Glomerular visceral epithelial cell (primary cell): Measurements from ENCODE around the gene CYP24A1.
A peak's percentile ranks its signal among the peaks of the same experiment; 100 is the strongest.

Source experiments
- DNase-seq: peaks from one replicate; pipeline ENCODE4 v3.0.0-alpha.2; 2016; ENCODE audit errors: extremely low spot score

Gene CYP24A1

DNA sequence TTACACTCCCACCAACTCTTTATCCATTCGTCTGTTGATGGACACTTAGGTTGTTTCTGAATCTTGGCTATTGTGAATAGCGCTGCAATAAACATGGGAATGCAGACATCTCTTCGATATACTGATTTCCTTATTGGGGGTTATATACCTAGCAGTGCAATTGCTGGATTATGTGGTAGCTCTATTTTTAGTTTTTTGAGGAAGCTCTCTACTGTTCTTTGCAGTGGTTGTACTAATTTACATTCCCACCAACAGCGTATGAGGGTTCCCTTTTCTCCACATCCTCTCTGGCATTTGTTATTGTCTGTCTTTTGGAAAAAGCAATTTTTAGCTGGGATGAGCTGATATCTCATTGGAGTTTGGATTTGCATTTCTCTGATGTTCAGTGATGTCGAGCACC is 29.5 kb upstream of the CYP24A1 start:
- no peak for DNase-seq

DNA sequence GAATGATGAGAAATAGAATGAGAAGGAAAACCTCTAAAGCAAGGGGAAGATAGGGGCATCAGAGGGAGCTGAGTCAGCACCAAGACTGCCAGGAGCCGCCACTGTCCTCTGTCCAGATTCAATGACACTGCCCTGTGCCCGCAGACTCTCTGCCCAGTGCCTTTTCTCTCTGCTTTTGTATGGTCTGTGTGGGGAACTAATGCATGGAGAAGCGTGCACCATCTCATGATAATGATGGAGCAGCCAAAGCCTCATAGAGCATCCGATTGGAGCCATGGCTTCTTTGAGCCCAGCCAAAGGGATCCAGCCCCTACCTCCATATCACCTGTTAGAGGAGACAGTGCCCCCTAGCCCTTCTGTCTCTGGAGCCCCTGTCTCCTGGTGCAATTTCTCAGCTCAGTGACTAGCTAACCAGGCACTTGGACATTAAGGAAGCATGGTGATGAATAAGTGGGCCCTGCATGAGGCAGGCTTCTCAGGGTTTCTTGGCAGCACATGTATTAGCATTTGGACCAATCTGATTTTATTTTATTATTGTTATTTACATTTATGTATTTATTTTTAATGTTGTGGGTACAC is 27.6 kb upstream of the CYP24A1 start:
- DNase-seq, result no peak

DNA sequence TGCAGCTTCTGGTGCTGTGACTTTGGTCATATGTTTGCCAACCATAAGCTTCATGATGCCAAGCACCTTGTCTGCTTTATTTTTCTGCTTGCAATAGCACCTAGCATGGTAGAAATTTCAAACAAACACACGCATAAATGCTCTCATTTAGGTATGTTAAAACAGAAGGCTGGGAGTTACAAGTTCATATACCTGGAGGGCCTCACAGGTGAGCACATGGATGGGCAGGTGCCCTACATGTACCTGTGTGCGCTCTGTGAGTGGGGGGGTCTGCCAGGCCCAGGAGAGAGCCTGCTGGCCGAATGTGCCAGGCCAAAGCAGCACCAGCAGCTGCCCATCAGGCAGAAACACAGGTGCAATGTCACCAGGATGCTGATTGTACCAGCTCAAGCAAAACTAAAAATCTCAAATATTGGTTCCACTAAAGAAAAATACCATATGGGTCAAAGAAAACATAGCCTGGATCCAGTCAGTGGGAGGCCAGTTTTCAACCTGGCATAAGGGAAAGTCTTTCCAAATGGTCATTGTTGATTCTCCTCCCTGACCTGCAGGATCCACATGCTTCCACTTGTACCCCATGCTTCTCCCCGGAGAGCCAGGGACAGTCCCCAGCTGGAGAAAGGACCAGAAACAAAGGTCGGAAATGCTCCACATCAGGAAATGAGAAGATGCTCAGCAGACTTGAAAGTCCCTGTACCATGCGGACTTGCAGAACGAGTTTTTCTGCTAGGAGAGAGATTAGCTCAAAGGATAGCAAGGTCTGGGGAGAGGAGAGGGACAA is 26.9 kb upstream of the CYP24A1 start:
- no peak for DNase-seq

DNA sequence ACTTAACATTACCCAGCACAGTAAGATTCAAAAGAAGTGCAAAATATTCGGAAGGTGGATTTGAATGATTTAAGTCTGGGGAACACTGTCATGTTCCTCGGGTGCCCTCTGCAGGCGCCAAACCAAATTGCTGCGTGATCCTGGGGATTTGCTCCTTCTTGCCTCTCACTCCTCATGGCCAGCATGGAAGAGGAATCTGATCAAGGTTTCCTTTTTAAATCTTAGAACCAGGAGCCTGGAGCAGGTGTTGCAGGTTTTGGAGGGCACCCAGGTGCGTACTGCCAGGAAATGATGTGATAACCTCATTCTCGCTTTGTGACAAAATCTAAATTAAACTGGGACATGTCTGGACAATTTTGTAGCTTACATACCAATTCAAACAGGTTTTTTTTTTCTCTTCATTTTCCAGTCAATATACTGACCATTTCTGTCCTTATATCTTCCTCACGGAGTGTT is 26.0 kb upstream of the CYP24A1 start:
- peak; percentile 81 for DNase-seq

DNA sequence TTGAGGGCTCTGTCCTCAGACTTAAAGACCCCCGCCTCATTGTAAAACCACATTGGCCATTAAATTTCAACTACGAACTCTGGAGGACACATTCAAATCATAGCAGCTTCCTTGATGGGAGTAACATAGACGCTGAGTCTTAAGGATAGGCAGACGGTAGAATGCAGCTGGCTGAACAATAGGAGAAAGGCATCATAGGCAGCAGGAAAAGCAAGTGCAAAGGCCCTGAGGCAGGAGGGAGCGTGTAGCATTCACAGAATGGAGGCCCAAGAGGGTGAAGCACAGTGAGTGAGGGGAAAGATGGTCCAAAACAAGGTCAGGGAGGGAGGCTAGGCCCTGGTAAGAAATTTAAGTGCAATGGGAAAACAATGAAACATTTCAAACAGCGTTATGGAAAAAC is 25.5 kb upstream of the CYP24A1 start:
- no peak for DNase-seq

DNA sequence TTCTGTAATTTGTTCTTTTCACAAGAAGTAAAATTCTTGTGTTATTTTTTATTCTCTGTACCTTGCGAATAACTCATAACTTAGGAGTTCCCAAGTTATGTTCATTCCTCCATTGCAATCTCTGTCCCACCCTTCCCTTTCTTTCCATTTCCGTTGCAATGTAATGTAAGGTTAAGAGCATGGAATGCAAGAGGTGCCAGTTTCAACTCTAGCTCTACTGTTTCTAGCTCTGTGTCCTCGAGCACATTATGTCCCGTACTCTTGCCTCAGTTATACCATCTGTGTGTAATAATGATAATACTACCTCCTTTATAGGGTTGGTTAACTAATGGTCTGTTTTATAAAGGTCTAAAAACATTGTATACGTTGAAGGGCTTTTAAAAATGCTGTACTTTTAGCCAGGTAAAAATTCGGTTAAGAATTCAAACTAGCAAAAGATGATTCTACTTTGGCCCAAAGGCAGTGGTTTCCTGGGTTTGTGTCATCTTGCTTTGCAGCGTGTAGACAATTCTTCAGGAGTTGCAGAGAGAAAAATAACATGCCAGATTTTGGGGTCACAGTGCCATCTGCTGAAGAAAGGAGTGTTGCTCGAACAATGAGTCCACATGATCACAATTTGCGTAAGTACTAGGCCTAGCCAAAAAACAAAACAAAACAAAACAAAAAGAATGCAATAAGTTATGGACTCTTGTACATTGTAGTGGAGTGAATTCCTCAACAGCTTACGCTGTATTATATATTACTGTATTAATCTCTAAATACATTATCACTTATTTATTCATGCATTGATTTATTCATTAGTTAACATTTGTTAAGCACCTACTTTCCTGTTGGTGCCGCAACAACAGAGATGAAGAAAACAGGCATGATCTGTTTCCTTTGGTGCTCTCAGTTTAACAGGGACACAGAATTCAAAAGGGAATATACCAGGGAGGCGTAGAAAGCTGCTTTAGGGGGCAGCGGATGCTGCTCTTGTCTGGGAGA is 24.1 kb upstream of the CYP24A1 start:
- DNase-seq, result peak; percentile 77

DNA sequence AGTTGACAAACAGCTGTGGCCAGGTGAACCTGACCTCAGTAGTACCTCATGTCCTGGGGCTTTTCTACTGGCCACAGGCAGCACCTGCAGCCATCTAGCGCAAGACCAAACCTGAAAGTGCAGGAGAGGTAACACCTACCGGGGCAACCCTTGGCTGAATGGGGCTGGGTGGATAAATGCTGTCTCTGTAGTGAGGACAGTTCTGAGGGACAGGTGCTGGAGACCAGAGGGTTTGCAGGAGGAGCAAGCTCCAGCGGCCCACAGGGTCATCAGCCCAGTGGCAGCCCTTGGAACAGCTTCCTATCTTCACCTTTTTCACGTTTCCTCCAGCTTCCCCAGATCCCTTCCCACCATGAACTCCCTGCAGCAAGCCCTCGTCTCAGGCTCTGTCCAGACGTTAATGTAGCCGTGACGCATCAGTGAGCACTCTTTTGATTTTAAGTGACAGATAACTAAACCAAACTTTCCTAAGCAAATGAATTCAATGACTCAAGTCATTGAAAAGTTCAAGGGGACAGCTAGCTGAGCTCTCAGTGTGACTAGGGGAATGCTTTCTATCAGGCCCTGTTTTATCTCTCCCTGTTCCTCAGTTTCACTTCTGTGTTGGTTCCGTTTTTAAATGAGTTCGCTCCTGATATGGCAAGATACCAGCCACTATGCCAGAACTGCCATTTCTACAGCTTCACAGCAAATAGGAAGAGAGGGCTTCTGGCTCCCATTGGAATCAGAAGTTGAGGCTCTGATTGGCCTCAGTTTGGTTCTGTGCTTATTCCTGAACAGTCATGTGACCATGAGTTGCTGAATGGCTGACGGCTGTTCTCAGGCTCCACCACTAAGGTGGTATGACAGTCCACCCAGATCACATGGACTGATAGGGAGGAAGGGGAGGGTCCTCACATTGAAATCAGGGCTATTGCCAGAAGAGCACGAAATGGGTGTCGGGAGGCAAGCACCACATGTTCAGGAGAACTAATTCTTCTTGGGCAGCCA is 22.0 kb upstream of the CYP24A1 start:
- DNase-seq, result no peak

DNA sequence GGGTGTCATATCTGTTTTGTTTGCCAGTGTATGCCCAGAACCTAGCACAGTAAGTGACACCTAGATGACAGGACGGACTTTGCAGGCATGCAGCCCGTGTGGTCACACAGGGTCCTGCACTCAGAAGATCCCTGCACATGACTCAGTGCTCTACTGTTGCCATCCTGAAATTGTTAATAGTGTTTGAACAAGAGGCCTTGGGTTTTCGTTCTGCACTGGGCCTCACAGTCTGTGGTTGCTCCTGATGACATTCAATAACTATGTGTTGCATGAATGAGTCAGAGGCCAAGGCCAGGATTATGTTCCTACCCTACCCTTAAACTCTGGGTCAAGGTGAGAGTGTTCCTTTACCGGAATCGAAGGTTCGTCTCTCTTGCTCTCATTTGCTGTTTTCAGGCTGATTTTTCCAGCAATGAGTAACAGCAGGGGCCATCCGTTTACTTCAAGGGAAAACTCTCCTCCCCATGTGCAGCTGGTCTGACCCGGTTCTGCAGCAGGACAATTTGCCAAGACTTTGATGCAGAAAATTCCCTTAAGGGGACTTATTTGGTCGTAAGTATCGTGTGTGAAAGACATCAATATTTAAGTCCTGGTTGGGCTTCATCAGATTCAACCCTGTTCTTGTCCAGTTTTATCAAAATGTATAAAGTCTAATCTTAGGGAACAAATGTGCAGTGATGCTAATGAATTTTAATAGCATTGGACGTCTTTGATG is 21.1 kb upstream of the CYP24A1 start:
- peak; percentile 72 for DNase-seq

DNA sequence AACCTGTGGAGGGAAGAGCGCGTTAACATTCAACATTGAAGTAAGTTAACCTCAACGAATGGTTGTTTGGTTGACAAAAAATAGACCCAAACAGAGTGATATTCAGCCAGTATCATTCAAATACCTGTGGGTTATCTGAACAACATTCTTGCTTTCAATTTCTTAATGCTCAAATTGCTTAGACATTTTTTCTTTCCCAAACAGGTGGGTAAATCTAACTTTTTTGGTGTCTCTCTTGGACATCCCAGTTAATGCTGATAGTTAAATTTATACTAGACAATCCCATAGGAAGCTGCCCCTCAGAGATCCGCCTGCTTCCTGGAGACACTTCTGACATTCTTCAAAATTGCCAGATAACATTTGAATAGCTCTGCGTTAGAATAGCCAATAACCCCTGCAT is 20.0 kb upstream of the CYP24A1 start:
- DNase-seq, result no peak

DNA sequence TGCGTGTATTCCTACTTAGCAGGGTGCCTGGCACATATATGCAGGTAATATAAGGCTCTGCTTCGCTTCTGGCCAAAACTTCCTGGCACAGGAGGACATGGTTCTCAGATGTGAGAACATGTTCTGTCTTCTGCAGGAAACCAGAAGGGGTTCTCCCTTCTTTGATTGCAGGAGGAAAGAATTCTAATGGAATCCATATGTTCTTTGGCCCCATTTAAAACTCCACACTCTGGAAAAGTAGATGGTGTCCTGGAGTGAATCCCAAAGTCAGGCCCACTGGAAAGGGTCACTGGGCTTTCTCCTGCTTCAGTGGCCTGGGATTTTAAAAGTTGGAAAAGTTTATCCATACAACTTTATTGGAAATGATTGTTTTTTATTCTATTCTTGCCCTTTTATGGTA is 16.4 kb upstream of the CYP24A1 start:
- no peak for DNase-seq

DNA sequence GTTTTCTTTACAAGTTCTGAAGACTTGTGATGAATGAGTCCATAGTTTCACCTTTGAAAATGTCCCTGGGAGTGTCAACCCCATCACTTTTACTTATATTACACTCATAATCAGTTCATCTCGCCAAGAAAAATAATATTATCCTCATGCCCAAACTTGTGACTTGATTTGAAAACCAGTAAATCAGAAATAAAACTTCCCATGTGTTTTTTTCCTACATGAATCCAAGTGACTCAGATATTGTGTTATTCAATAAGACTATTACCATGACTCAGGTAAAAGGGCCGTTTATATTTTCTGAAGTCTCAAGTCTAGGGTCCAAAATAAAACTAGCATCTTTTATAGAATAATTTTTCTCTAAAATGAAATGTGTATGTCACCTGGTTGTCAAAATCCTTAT is 15.8 kb upstream of the CYP24A1 start:
- DNase-seq, result no peak

DNA sequence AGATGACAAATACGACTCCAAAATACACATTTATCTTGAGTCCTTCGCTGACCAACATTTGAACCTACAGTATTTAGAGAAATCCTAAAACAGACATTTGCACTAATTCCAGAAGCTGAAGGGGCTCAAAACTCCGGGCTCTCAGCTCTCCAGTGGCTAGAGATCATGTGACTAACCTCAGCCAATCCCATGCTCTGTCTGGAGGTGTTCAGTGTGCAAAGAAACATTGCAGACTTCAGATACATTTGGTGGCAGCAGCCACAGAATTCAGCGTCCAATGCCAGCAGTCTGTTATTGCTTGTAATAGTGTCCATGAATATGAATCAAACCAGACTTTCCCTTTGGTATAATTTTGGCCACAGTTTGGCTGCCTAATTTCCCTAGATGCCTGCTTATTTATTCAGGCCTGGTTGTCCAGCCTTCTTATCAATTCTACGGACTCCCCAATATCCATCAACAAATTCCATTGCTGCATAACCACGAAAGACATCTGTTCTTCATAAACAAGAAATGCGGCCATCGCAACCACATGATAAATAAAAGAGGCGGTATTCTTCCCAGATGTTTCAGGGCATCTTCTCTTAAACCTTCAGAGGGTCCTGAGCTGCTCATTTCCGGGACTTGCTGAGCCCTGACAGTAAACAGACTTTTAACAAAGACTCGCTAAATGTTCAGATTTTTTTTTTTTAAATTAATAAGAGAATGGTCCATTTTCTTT is 14.5 kb upstream of the CYP24A1 start:
- DNase-seq, result no peak

DNA sequence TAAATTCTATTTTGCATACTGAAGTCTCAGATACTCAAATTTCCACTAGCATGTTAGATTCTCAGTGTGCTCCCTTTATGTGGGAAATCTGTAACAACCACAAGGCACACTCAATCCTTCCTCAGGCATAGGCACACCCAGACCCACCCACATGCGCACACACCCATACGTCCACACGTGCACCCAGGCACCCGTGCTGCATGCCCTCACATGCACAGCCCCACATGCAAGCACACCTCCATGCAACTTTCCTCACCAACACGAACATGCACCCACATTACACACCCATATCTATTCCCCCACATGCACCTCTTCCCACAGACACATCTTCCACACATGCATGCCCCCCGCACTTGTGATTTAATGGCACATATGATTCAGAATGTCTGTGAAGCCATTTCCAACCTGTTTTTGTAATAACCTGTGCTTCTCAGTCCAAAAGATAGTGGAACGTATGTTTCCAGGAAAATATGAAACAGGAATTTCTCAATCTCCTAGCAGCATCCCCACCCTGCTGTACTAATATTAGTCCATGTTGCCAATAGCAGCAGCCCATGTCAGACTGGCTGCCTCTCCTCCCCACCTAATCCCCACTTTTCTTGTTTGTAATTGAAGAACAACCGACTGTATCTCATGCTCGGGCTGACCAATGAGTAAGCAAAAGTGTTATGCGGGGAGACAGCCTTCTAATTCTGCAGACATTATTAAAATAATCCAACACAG is 11.3 kb upstream of the CYP24A1 start:
- DNase-seq, result no peak

DNA sequence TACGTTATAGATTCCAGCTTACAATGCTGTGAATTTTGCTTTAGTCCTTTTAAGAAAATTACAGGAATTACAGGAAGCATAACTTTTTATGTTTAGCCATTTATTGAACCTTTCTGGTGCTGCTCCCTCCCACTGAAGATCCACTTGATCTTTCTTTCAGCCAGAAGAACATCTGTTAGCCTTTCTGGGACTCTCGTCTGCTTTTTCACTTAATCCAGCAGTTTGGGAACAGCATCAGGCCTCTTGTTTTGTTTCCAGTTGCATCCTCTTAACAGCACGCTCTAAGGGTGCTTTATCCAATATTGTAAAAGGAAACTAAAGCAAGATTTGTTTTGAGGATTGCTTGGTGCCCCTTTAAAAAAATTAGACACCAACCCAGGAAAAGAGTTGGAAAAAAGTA is 10.3 kb upstream of the CYP24A1 start:
- DNase-seq, result no peak

DNA sequence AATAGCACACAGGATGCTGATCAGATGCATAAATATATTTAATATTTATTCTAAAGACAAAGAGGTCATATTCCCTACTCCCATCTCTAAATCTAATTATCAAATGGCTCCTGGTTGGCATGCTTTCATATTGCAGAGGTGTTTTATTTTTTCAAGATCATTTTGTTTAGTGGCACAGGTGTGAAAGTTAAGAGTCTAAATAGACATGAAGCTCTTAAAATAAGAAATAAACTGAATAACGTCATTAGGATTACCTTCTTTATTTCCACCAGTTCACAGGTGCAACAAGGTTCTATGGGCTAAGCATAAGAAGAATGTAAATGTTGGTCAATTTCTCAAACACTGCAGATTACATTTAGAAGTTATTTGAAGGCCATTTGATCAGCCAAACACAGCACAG is 7.1 kb upstream of the CYP24A1 start:
- DNase-seq, result no peak

DNA sequence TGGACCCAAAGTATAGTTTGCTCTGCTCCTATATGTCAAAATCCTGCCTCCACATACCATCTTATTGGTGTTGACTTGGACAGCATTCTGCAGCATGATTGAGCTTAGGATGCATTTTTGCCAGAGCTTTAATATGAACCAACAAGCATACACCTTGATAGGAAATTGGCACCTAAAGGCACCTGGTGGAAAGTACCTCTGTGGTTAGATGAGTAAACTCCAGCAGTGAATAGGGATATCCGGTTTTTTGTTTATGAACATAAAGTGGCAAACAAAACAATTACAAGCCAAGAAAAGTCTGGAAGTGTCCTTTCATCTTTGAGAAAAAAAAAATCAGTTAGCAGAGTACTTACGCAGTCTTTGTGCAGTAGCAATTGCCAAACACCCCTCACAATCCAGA is 6.2 kb upstream of the CYP24A1 start:
- no peak for DNase-seq

DNA sequence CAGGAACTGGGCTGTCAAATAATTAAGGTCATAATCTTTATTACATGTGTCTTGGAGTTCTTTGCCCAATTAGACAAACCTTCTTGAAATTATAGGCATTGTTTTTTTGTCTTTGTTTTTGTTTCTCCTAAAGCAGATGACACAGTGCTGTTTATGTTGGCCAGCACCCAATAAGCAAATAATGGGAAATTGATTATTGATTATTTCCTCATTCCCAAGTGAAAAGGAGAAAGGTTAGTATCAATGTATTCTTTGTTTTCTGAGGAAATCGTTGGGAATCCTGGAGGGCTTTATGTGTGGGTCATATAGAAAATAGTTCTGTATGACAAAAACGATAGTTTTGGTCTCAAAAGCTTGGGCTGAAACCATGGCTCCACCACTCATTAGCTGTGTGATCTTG is 4.5 kb upstream of the CYP24A1 start:
- no peak for DNase-seq

DNA sequence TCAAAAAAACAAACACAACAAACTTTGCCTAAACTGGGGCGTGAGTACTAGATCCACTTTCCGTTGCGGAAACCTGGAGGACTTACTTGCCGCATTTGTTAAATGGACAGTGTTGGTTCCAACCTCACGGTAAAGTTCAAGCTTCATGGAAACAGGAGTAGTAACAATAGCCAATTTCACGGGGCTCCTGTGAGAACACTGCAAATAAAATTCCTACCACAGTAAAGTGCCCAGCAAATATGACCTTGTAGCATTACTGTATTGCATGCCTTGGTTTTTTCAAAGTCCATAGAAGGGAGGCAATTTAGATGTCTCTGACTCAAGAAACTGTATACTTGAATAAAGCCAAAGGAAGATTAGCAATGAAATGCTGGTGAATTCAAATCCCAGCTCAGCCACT is 3.6 kb upstream of the CYP24A1 start:
- no peak for DNase-seq

DNA sequence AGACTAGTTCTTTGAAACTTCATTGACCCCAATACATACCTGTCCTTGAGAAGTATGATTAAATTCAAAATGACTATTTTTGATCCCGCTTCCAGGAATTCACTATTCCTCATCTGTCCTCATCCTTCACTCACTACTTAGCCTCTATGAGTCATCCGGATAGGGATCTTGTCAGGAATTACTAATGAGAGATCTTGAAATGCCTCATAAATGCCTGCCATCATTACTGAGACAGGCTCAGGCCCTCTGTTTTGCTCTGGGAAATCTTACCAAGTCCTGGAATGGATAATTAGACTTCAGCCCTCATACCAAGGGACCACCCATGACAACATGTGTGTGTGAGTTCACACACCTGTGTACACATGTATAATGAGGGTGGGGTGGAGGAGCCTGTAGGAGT is 2.8 kb upstream of the CYP24A1 start:
- DNase-seq, result peak; percentile 42
